Measurements from ENCODE around the gene CGNL1.

DNA sequence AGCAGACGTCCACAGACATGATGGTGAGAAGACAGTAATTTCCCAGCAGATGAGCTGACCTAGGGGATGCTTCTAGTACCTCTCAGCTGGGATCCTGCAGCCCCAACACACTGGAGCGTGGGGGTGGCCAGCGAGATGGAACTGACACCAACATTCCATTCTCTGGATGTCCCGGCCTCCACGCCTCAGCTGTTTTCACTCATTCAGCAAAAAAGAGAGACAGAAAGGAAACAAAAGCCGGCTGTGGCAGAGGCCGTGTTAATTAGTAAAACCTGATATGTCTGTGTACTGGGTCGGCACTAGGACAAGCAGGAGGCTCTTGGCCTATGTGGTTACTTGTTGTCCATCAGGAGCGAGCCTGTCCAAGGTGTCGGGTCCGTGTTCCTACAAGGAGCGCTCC, 132.8 kb downstream of the CGNL1 start:
- TF ChIP-seq, protein P1, sequence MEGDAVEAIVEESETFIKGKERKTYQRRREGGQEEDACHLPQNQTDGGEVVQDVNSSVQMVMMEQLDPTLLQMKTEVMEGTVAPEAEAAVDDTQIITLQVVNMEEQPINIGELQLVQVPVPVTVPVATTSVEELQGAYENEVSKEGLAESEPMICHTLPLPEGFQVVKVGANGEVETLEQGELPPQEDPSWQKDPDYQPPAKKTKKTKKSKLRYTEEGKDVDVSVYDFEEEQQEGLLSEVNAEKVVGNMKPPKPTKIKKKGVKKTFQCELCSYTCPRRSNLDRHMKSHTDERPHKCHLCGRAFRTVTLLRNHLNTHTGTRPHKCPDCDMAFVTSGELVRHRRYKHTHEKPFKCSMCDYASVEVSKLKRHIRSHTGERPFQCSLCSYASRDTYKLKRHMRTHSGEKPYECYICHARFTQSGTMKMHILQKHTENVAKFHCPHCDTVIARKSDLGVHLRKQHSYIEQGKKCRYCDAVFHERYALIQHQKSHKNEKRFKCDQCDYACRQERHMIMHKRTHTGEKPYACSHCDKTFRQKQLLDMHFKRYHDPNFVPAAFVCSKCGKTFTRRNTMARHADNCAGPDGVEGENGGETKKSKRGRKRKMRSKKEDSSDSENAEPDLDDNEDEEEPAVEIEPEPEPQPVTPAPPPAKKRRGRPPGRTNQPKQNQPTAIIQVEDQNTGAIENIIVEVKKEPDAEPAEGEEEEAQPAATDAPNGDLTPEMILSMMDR (IDR thresholded peaks at IDR 0.05; ENCODE audit: low read depth, low read length): no peak
- no peak for TF ChIP-seq EZH2phosphoT487 (IDR thresholded peaks at IDR 0.05; ENCODE audit: low read depth)

Measured in OCI-LY3 (cell line).